ENCODE measurements around the gene RAB35.
A peak's percentile ranks its signal among the peaks of the same experiment; 100 is the strongest.

RAB35 gene

GRCh38 chr12:120103371-120103770, 13.2 kb downstream of the RAB35 start:
- DNase-seq (ENCODE audit: low spot score) = no peak

- DNase-seq (ENCODE audit: low spot score) = no peak
Measured at GRCh38 chr12:120103044-120103338, 13.6 kb downstream of the RAB35 start.

GRCh38 chr12:120102189-120103043, 14.1 kb downstream of the RAB35 start:
- DNase-seq (ENCODE audit: low spot score) = no peak

GRCh38 chr12:120101617-120102016, 14.9 kb downstream of the RAB35 start:
- DNase-seq (ENCODE audit: low spot score) = no peak

GRCh38 chr12:120101182-120101581, 15.4 kb downstream of the RAB35 start:
- DNase-seq (ENCODE audit: low spot score) = peak; percentile 40

GRCh38 chr12:120100630-120101029, 15.9 kb downstream of the RAB35 start:
- peak; percentile 70 for DNase-seq (ENCODE audit: low spot score)

- DNase-seq (ENCODE audit: low spot score) = no peak
Measured at GRCh38 chr12:120099738-120100137, 16.8 kb downstream of the RAB35 start.

GRCh38 chr12:120098756-120099470, 17.6 kb downstream of the RAB35 start:
- DNase-seq (ENCODE audit: low spot score) = no peak

GRCh38 chr12:120096671-120097202, 19.8 kb downstream of the RAB35 start:
- no peak for DNase-seq (ENCODE audit: low spot score)

GRCh38 chr12:120095736-120096135, 20.8 kb downstream of the RAB35 start:
- no peak for DNase-seq (ENCODE audit: low spot score)

GRCh38 chr12:120095331-120095730, 21.2 kb downstream of the RAB35 start:
- DNase-seq (ENCODE audit: low spot score) = no peak

- DNase-seq (ENCODE audit: low spot score) = no peak
Measured at GRCh38 chr12:120094485-120094884, 22.1 kb downstream of the RAB35 start.

- DNase-seq (ENCODE audit: low spot score) = no peak
Measured at GRCh38 chr12:120093592-120094355, 22.8 kb downstream of the RAB35 start.

GRCh38 chr12:120093336-120093591, 23.3 kb downstream of the RAB35 start:
- DNase-seq (ENCODE audit: low spot score) = no peak

GRCh38 chr12:120092551-120093335, 23.8 kb downstream of the RAB35 start:
- DNase-seq (ENCODE audit: low spot score) = no peak

GRCh38 chr12:120091371-120092090, 25.0 kb downstream of the RAB35 start:
- no peak for DNase-seq (ENCODE audit: low spot score)

- no peak for DNase-seq (ENCODE audit: low spot score)
Measured at GRCh38 chr12:120090626-120091295, 25.8 kb downstream of the RAB35 start.

GRCh38 chr12:120090206-120090605, 26.3 kb downstream of the RAB35 start:
- DNase-seq (ENCODE audit: low spot score) = no peak

GRCh38 chr12:120089796-120090195, 26.8 kb downstream of the RAB35 start:
- DNase-seq (ENCODE audit: low spot score) = no peak

- DNase-seq (ENCODE audit: low spot score) = no peak
Measured at GRCh38 chr12:120089105-120089504, 27.4 kb downstream of the RAB35 start.
